ENCODE data around the gene EXD3. TPM values are rescaled to one million over a fixed set of nuclear protein-coding genes. Genes with fewer than 3 reads are reported as not detected.

Gene EXD3
- total RNA-seq, 2 donors from 2014 or later, result 15.4 to 17.8 TPM

- H3K27ac Mint-ChIP-seq, result no peak overlapping the region
- H3K4me1 Mint-ChIP-seq, result no peaks in the 10 kb centered on the region
- H3K9me3 ChIP-seq (ENCODE audit: control insufficient read depth, low read length, poor library complexity, severe bottlenecking), result no peaks in the 10 kb centered on the region
- DNase-seq, result no peak
- H3K36me3 Mint-ChIP-seq (ENCODE audit: low read depth), result no peaks in the 10 kb centered on the region
- no peak overlapping the region for H3K4me3 Mint-ChIP-seq
- ATAC-seq, result no peak
- no peaks in the 10 kb centered on the region for H3K27me3 Mint-ChIP-seq
These were observed 108.9 kb downstream of the EXD3 start for GRCh38 chr9:137313956-137314560.

GRCh38 chr9:137313326-137313936 is 109.5 kb downstream of the EXD3 start:
- Mint-ChIP-seq H3K36me3 (ENCODE audit: low read depth) (no peaks in the 10 kb centered on the region), H3K4me1 (no peaks in the 10 kb centered on the region), H3K4me3 (no peak overlapping the region), H3K27ac (no peak overlapping the region), H3K27me3 (no peaks in the 10 kb centered on the region)
- H3K9me3 ChIP-seq (ENCODE audit: control insufficient read depth, low read length, poor library complexity, severe bottlenecking), result no peaks in the 10 kb centered on the region
- no peak for ATAC-seq
- no peak for DNase-seq

DNA sequence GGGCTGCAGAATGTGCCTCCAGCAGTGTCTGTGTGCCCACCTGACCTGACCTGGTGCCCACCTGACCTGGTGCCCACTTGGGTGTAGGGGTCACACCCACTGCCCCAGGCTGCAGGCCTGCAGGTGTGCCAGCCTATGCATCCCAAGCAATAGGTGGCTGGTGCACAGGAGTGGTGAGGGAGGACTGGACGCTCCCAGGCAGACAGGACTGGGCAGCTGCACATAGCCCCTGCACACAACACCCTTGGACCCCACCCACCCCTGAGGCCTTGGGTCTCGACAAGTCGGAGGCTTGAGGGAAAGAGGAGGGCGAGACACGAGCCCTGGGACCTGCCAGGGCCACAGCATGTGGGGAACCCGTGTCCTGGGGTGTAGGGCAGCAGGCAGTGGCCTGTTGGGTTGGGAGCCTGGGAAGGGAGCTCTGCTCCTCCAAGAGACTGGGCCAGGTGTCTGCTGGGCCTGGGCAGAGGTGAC is 110.1 kb downstream of the EXD3 start:
- H3K9me3 ChIP-seq (ENCODE audit: control insufficient read depth, low read length, poor library complexity, severe bottlenecking), result no peaks in the 10 kb centered on the region
- ATAC-seq (no peak), DNase-seq (no peak)
- no peaks in the 10 kb centered on the region for H3K4me1 Mint-ChIP-seq
- H3K27me3 Mint-ChIP-seq, result no peaks in the 10 kb centered on the region
- H3K27ac Mint-ChIP-seq, result no peak overlapping the region
- H3K36me3 Mint-ChIP-seq (ENCODE audit: low read depth), result no peaks in the 10 kb centered on the region
- H3K4me3 Mint-ChIP-seq, result no peak overlapping the region

- no peaks in the 10 kb centered on the region for H3K9me3 ChIP-seq (ENCODE audit: control insufficient read depth, low read length, poor library complexity, severe bottlenecking)
- H3K4me1 Mint-ChIP-seq, result no peaks in the 10 kb centered on the region
- H3K36me3 Mint-ChIP-seq (ENCODE audit: low read depth), result no peaks in the 10 kb centered on the region
- ATAC-seq, result no peak
- no peak overlapping the region for H3K27ac Mint-ChIP-seq
- H3K4me3 Mint-ChIP-seq, result no peak overlapping the region
- H3K27me3 Mint-ChIP-seq, result no peaks in the 10 kb centered on the region
- DNase-seq, result no peak
These were observed 110.7 kb downstream of the EXD3 start for GRCh38 chr9:137311986-137312851.

GRCh38 chr9:137311171-137311985 is 111.6 kb downstream of the EXD3 start:
- DNase-seq (peak in 2 of 3 donors; percentile 18 to 22), ATAC-seq (peak; percentile 76)
- Mint-ChIP-seq H3K4me1 (no peaks in the 10 kb centered on the region), H3K27me3 (no peaks in the 10 kb centered on the region), H3K27ac (no peak overlapping the region), H3K4me3 (no peak overlapping the region), H3K36me3 (ENCODE audit: low read depth) (no peaks in the 10 kb centered on the region)
- no peaks in the 10 kb centered on the region for H3K9me3 ChIP-seq (ENCODE audit: control insufficient read depth, low read length, poor library complexity, severe bottlenecking)

- H3K36me3 Mint-ChIP-seq (ENCODE audit: low read depth), result no peaks in the 10 kb centered on the region
- H3K4me1 Mint-ChIP-seq, result no peaks in the 10 kb centered on the region
- ATAC-seq (no peak), DNase-seq (no peak)
- H3K27ac Mint-ChIP-seq, result no peak overlapping the region
- no peaks in the 10 kb centered on the region for H3K27me3 Mint-ChIP-seq
- H3K9me3 ChIP-seq (ENCODE audit: control insufficient read depth, low read length, poor library complexity, severe bottlenecking), result no peaks in the 10 kb centered on the region
- no peak overlapping the region for H3K4me3 Mint-ChIP-seq
These were observed 112.5 kb downstream of the EXD3 start for GRCh38 chr9:137310189-137311052.

DNA sequence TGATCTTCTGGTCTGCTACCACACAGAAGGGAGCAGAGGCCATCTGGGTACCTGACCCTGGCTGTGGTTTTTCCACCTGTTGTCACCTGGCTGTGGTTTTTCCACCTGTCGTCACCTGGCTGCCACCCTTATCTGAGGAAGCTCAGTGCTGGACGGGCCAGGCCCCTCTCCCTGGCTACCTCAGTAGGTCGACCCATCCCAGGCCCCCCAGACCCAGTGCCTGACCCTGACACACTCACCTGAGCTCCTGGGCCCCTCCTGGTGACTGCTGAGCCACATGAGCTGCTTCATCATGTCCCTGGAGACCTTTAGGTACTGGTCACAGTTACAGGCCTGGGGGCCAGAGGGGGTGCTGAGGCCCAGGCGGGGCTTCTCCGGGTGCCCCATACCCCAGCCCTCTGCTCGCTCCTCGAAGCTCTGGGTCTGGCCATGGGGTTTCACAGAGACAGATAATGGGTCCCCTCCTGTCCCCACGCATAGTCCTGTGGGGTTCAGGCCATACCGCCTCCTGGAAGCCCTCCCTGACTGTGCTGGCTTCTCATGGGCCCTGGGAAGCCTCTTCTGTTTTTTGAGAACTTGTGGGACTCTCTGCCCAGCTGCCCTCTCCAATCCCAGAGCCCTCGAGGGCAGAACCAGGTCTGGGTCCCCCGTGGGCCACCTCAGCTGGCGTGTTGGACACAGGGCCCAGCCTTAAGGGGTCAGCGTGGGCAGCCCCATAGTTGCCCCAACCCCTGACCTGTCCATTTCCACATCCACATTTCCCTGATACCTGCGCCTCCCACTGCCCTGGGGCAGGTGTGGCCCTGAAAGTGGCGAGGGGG is 113.4 kb downstream of the EXD3 start:
- H3K4me1 Mint-ChIP-seq, result no peaks in the 10 kb centered on the region
- no peak for ATAC-seq
- H3K27ac Mint-ChIP-seq, result no peak overlapping the region
- H3K36me3 Mint-ChIP-seq (ENCODE audit: low read depth), result no peaks in the 10 kb centered on the region
- no peak overlapping the region for H3K4me3 Mint-ChIP-seq
- no peaks in the 10 kb centered on the region for H3K27me3 Mint-ChIP-seq
- no peak for DNase-seq
- no peaks in the 10 kb centered on the region for H3K9me3 ChIP-seq (ENCODE audit: control insufficient read depth, low read length, poor library complexity, severe bottlenecking)

DNA sequence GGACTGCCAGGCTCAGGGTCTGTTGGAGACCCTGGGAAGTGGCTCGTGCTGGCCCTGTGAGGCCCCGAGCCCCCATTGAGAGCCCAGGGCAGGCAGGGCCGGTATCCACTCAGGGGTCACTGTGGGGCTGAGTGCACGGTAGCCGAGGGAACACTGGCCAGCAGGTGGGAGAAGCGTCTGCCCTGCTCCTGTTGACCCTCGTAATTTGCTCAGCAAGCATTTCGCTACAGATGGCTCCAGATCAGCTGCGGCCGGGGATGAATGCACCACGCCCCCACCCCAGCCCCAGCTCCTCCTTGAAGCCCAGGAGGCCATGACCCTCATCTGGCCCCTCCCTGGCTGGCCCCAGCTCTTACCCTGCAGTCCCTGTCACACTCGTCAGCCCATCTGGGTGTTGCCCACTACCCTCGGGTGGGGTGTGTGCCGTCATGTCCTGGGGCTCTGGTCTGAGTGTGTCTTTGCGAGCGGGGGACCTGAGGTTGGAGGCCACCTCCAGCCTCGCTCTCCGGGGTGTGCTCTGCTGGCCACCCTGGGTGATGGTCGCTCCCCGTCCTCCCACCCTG is 114.8 kb downstream of the EXD3 start:
- no peaks in the 10 kb centered on the region for H3K9me3 ChIP-seq (ENCODE audit: control insufficient read depth, low read length, poor library complexity, severe bottlenecking)
- DNase-seq (no peak), ATAC-seq (no peak)
- Mint-ChIP-seq H3K4me3 (no peak overlapping the region), H3K27ac (no peak overlapping the region), H3K27me3 (no peaks in the 10 kb centered on the region), H3K36me3 (ENCODE audit: low read depth) (no peaks in the 10 kb centered on the region), H3K4me1 (no peaks in the 10 kb centered on the region)

DNA sequence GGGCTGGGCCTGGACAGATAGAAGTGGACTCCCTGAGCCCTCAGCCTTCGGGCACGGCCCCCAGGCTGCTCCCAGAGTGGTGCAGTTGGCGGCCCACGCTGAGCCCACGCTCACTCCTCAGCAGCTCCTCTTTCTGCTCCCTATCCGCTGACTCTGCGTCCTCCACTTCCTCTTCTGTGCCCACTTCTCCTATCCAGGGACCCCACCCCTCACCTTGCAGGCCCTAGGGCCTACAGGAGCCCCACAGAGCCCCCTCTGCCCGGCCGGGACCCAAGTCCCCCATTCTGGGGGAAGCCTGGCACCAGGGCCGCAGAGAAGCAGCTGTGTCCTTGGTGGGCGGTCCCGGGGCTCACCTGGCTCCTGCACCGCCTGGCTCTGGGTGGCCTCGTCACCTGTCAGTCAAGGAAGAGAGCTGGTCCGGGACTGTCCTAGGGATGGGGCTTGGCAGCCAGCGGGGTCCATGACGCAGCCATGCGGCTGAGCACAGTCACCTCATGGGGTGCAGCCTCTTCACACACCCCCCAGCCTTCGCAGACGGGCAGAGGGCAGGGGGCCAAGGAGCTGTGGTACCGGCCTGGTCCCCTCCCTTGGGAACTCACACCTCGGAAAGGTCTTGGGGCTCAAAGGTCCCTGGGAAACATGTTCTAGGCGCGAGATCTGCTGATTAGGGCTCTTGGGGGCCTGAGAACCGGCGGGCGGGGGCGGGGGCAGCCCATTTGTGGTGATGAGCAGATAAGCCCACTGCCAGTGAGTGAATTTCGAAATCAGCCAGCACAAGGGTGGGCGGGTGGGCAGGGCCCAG is 115.5 kb downstream of the EXD3 start:
- H3K27me3 Mint-ChIP-seq, result no peaks in the 10 kb centered on the region
- ATAC-seq, result no peak
- H3K27ac Mint-ChIP-seq, result no peak overlapping the region
- H3K36me3 Mint-ChIP-seq (ENCODE audit: low read depth), result no peaks in the 10 kb centered on the region
- no peak for DNase-seq
- H3K9me3 ChIP-seq (ENCODE audit: control insufficient read depth, low read length, poor library complexity, severe bottlenecking), result no peaks in the 10 kb centered on the region
- peak overlapping the region; percentile 55 for H3K4me3 Mint-ChIP-seq
- H3K4me1 Mint-ChIP-seq, result no peaks in the 10 kb centered on the region

DNA sequence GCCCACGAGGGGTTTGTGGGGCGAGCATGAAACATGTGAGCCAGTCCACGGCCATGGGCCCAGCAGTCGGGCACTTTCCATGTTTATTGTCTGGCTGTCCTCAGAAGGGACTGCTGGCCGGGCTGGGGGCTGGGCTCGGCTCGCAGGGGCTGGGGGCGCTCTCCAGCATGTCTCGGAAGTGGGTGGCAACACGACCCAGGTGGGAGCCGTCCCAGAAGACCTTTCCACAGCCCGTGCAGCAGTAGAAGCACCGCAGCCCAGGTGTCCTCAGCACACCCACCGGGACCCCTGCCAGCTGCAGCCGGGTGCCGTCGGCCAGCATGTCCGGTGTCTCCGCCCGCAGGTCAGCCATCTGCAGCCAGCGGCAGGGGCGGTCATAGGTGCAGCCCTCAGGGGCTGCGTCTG is 116.1 kb downstream of the EXD3 start:
- Mint-ChIP-seq H3K27ac (no peak overlapping the region), H3K4me1 (no peaks in the 10 kb centered on the region), H3K27me3 (no peaks in the 10 kb centered on the region), H3K4me3 (no peak overlapping the region), H3K36me3 (ENCODE audit: low read depth) (no peaks in the 10 kb centered on the region)
- ATAC-seq (no peak), DNase-seq (no peak)
- no peaks in the 10 kb centered on the region for H3K9me3 ChIP-seq (ENCODE audit: control insufficient read depth, low read length, poor library complexity, severe bottlenecking)
